HEK293T (cell line): ENCODE results near the gene ZNF792.

ENCODE experiments used
- CTCF ChIA-PET: fragments of 350-600 bp; formaldehyde crosslinking; extraction: SDS; loops from one replicate; lab custom pipeline; 2021; ENCODE audit warnings: antibody characterized with exemption, inconsistent platforms; lab: Yijun Ruan, JAX
- POLR2A ChIA-PET: fragments of 350-600 bp; formaldehyde crosslinking; extraction: SDS; loops from one replicate; lab custom pipeline; 2020; ENCODE audit warnings: antibody characterized with exemption, inconsistent platforms; lab: Yijun Ruan, JAX
- DNase-seq: peaks from one replicate; pipeline ENCODE4 v3.0.0; 2012; ENCODE audit warnings: mixed read lengths; ENCODE audit errors: extremely low spot score
- ARNT ChIP-seq: fragments of 450-650 bp; IDR thresholded peaks from 2 replicates; pipeline ENCODE4 v1.6.1; 2017; ENCODE audit warnings: mild to moderate bottlenecking
- BHLHE40 ChIP-seq: fragments of 450-650 bp; IDR thresholded peaks from 2 replicates; pipeline ENCODE4 v1.6.1; 2016; ENCODE audit warnings: mild to moderate bottlenecking, moderate library complexity, borderline replicate concordance
- CTBP1 ChIP-seq: fragments of 450-650 bp; IDR thresholded peaks from 2 replicates; pipeline ENCODE4 v1.6.1; 2016; ENCODE audit warnings: borderline replicate concordance
- ELF4 ChIP-seq: fragments of 450-650 bp; IDR thresholded peaks from 2 replicates; pipeline ENCODE4 v1.6.1; 2017; ENCODE audit warnings: antibody characterized with exemption
- FOXA1 ChIP-seq: fragments of 450-650 bp; IDR thresholded peaks from 2 replicates; pipeline ENCODE4 v1.6.1; 2016; ENCODE audit warnings: mild to moderate bottlenecking
- FOXK2 ChIP-seq: fragments of 450-650 bp; IDR thresholded peaks from 2 replicates; pipeline ENCODE4 v1.6.1; 2016; ENCODE audit warnings: mild to moderate bottlenecking
- FOXM1 ChIP-seq: fragments of 450-650 bp; IDR thresholded peaks from 2 replicates; pipeline ENCODE4 v1.6.1; 2017; ENCODE audit warnings: mild to moderate bottlenecking, borderline replicate concordance
- HDGF ChIP-seq: fragments of 450-650 bp; IDR thresholded peaks from 2 replicates; pipeline ENCODE4 v1.6.1; 2017; ENCODE audit warnings: antibody characterized with exemption, borderline replicate concordance
- L3MBTL2 ChIP-seq: fragments of 450-650 bp; conservative IDR thresholded peaks from 2 replicates; pipeline ENCODE4 v1.6.1; 2016; ENCODE audit warnings: mild to moderate bottlenecking
- LEF1 ChIP-seq: fragments of 450-650 bp; IDR thresholded peaks from 2 replicates; pipeline ENCODE4 v1.6.1; 2017; ENCODE audit warnings: mild to moderate bottlenecking, borderline replicate concordance
- NFRKB ChIP-seq: fragments of 450-650 bp; IDR thresholded peaks from 2 replicates; pipeline ENCODE4 v1.6.1; 2016; ENCODE audit warnings: mild to moderate bottlenecking, moderate library complexity
- PKNOX1 ChIP-seq: fragments of 450-650 bp; IDR thresholded peaks from 2 replicates; pipeline ENCODE4 v1.6.1; 2016
- SP1 ChIP-seq: fragments of 450-650 bp; IDR thresholded peaks from 2 replicates; pipeline ENCODE4 v1.6.1; 2017
- SUZ12 ChIP-seq: fragments of 450-650 bp; IDR thresholded peaks from 2 replicates; pipeline ENCODE4 v1.6.1; 2016; ENCODE audit warnings: mild to moderate bottlenecking
- TARDBP ChIP-seq: fragments of 450-650 bp; IDR thresholded peaks from 2 replicates; pipeline ENCODE4 v1.6.1; 2016
- ZNF384 ChIP-seq: fragments of 450-650 bp; IDR thresholded peaks from 2 replicates; pipeline ENCODE4 v1.6.1; 2016

ZNF792 gene

GRCh38 chr19:34991542-34992333, 27.7 kb upstream of the ZNF792 start:
- POLR2A ChIA-PET, result no interaction called here
- no peak for DNase-seq
- CTCF ChIA-PET, result no interaction called here
- TF ChIP-seq ZNF384, result no peak
- no peak for TF ChIP-seq TARDBP
- no peak for TF ChIP-seq LEF1
- TF ChIP-seq CTBP1, result no peak
- no peak for TF ChIP-seq HDGF
- TF ChIP-seq FOXK2, result no peak
- no peak for TF ChIP-seq L3MBTL2
- no peak for TF ChIP-seq SUZ12
- no peak for TF ChIP-seq PKNOX1
- no peak for TF ChIP-seq FOXA1
- no peak for TF ChIP-seq NFRKB
- no peak for TF ChIP-seq FOXM1
- no peak for TF ChIP-seq SP1
- TF ChIP-seq ARNT, result no peak
- TF ChIP-seq BHLHE40, result no peak
- no peak for TF ChIP-seq ELF4

GRCh38 chr19:34990578-34991192, 26.7 kb upstream of the ZNF792 start:
- no peak for TF ChIP-seq HDGF
- no peak for TF ChIP-seq FOXK2
- TF ChIP-seq SP1, result no peak
- no peak for TF ChIP-seq SUZ12
- TF ChIP-seq ELF4, result no peak
- no peak for TF ChIP-seq NFRKB
- no peak for TF ChIP-seq ARNT
- no peak for TF ChIP-seq CTBP1
- TF ChIP-seq PKNOX1, result no peak
- no peak for TF ChIP-seq FOXA1
- no peak for TF ChIP-seq ZNF384
- no peak for TF ChIP-seq L3MBTL2
- TF ChIP-seq FOXM1, result no peak
- no peak for TF ChIP-seq TARDBP
- no peak for TF ChIP-seq LEF1
- no peak for TF ChIP-seq BHLHE40
- CTCF ChIA-PET, result interaction anchor here (0.7 kb wide), 1 partner anchor 54 kb away, joined by 3 read pairs; no protein-coding TSS in a partner anchor
- DNase-seq, result no peak
- POLR2A ChIA-PET, result no interaction called here

GRCh38 chr19:34989298-34989697, 25.3 kb upstream of the ZNF792 start:
- TF ChIP-seq PKNOX1, result no peak
- TF ChIP-seq NFRKB, result no peak
- TF ChIP-seq FOXK2, result no peak
- no peak for TF ChIP-seq HDGF
- TF ChIP-seq BHLHE40, result no peak
- no peak for TF ChIP-seq CTBP1
- no peak for TF ChIP-seq TARDBP
- TF ChIP-seq SUZ12, result no peak
- no peak for TF ChIP-seq L3MBTL2
- no peak for TF ChIP-seq LEF1
- TF ChIP-seq ZNF384, result no peak
- TF ChIP-seq ELF4, result no peak
- ChIA-PET POLR2A (interaction anchor here (1.2 kb wide), 1 partner anchor 10 kb away, joined by 3 read pairs; the partner anchor contains the start of gene GRAMD1A), CTCF (no interaction called here)

GRCh38 chr19:34988119-34988518, 24.1 kb upstream of the ZNF792 start:
- no peak for DNase-seq
- ChIA-PET CTCF (interaction anchor here (0.6 kb wide), 1 partner anchor 8 kb away, joined by 5 read pairs; no protein-coding TSS in a partner anchor), POLR2A (no interaction called here)
- no peak for TF ChIP-seq SUZ12
- no peak for TF ChIP-seq FOXK2
- no peak for TF ChIP-seq ARNT
- TF ChIP-seq ZNF384, result no peak
- TF ChIP-seq HDGF, result no peak
- TF ChIP-seq BHLHE40, result no peak
- no peak for TF ChIP-seq L3MBTL2

More at GRCh38 chr19:34989298-34989697, 25.3 kb upstream of the ZNF792 start:
- DNase-seq, result no peak

GRCh38 chr19:34985249-34986022, 21.4 kb upstream of the ZNF792 start:
- no peak for DNase-seq
- POLR2A ChIA-PET, result no interaction called here
- TF ChIP-seq ELF4, result no peak
- no peak for TF ChIP-seq FOXA1
- TF ChIP-seq TARDBP, result no peak
- TF ChIP-seq FOXK2, result no peak
- TF ChIP-seq ZNF384, result no peak
- no peak for TF ChIP-seq LEF1
- no peak for TF ChIP-seq HDGF
- no peak for TF ChIP-seq ARNT
- no peak for TF ChIP-seq NFRKB
- no peak for TF ChIP-seq CTBP1
- TF ChIP-seq SUZ12, result no peak
- TF ChIP-seq PKNOX1, result no peak
- no peak for TF ChIP-seq FOXM1
- CTCF ChIA-PET, result no interaction called here
